PC-3 (cell line): ENCODE data around the gene PLEK2. TPM values are rescaled to one million over a fixed set of nuclear protein-coding genes. Genes with fewer than 3 reads are reported as not detected.
"Not testable (repeated sequence)": the region's sequence is repeated elsewhere in the genome, so short reads cannot be mapped to it uniquely, and the experiment has no call there.

ENCODE experiments used
- ATAC-seq: fragments of 200-7000 bp; cut with Tn5 transposase; 2 replicates; pipeline ENCODE4 v1.9.1; 2020; ENCODE audit warnings: mild to moderate bottlenecking, moderate library complexity
- BruUV-seq: library from RNA; stranded (reverse); fragments of 400-500 nt; replicated peaks from 2 replicates; lab custom pipeline; 2021; lab: Mats Ljungman, UMichigan
- CTCF ChIA-PET: fragments of 300-600 bp; sonication (Branson Sonifier 250); formaldehyde crosslinking; loops from one replicate; lab custom pipeline; 2022; ENCODE audit warnings: antibody characterized with exemption; lab: Charles Lee
- POLR2A ChIA-PET: fragments of 300-600 bp; sonication (Branson Sonifier 250); formaldehyde crosslinking; loops from one replicate; lab custom pipeline; 2022; ENCODE audit warnings: antibody characterized with exemption; ENCODE audit not compliant: unreplicated experiment; lab: Charles Lee
- DNase-seq: peaks from one replicate; pipeline ENCODE4 v3.0.0-alpha.2; 2015
- H2AFZ ChIP-seq: fragments of 300-600 bp; sonication (generic); 2 replicates; pipeline ENCODE4 v1.6.0; 2016; ENCODE audit warnings: antibody characterized with exemption, low read length
- H3F3A ChIP-seq: fragments of 300-600 bp; sonication (generic); one replicate; pipeline ENCODE4 v1.6.0; 2017; ENCODE audit warnings: antibody characterized with exemption, low read length, control low read depth, mild to moderate bottlenecking; ENCODE audit not compliant: unreplicated experiment
- H3K27ac ChIP-seq: fragments of 300-600 bp; sonication (generic); 2 replicates; pipeline ENCODE4 v1.5.1; 2016; ENCODE audit warnings: mild to moderate bottlenecking, low read length
- H3K27me3 ChIP-seq: fragments of 300-600 bp; sonication (generic); 2 replicates; pipeline ENCODE4 v1.6.1; 2016; ENCODE audit warnings: low read length, mixed read lengths
- H3K36me3 ChIP-seq: fragments of 300-600 bp; sonication (generic); 2 replicates; pipeline ENCODE4 v1.6.1; 2016; ENCODE audit warnings: low read depth, mixed run types, low read length, mixed read lengths
- H3K4me1 ChIP-seq: fragments of 300-600 bp; sonication (generic); 2 replicates; pipeline ENCODE4 v1.5.1; 2016; ENCODE audit warnings: low read length; ENCODE audit not compliant: insufficient read depth
- H3K4me2 ChIP-seq: fragments of 300-600 bp; sonication (generic); 2 replicates; pipeline ENCODE4 v1.6.0; 2016; ENCODE audit warnings: low read length
- H3K4me3 ChIP-seq: fragments of 300-600 bp; sonication (generic); 2 replicates; pipeline ENCODE4 v1.5.1; 2016; ENCODE audit warnings: mild to moderate bottlenecking, low read length, mixed read lengths
- H3K79me2 ChIP-seq: fragments of 300-600 bp; sonication (generic); 2 replicates; pipeline ENCODE4 v1.6.1; 2017; ENCODE audit warnings: low read length, mixed read lengths
- H3K9ac ChIP-seq: fragments of 300-600 bp; sonication (generic); 2 replicates; pipeline ENCODE4 v1.6.0; 2016; ENCODE audit warnings: mild to moderate bottlenecking, low read length
- H3K9me2 ChIP-seq: fragments of 300-600 bp; sonication (generic); replicated peaks from 2 replicates; pipeline ENCODE4 v1.6.1; 2016; ENCODE audit warnings: mixed run types, low read length, mixed read lengths
- H3K9me3 ChIP-seq: fragments of 300-600 bp; sonication (generic); 2 replicates; pipeline ENCODE4 v1.6.1; 2016; ENCODE audit warnings: low read length, mixed read lengths
- H4K20me1 ChIP-seq: fragments of 300-600 bp; sonication (generic); 2 replicates; pipeline ENCODE4 v1.6.1; 2016; ENCODE audit warnings: low read length, mixed read lengths
- EZH2 ChIP-seq: fragments of 300-600 bp; sonication (generic); IDR thresholded peaks from one replicate; pipeline ENCODE4 v1.6.1; 2017; ENCODE audit warnings: antibody characterized with exemption, mild to moderate bottlenecking, low read length; ENCODE audit not compliant: unreplicated experiment
- EZH2phosphoT487 ChIP-seq: fragments of 300-600 bp; sonication (generic); IDR thresholded peaks from 2 replicates; pipeline ENCODE4 v1.6.1; 2018; ENCODE audit warnings: mild to moderate bottlenecking, antibody characterized with exemption, low read length, borderline replicate concordance
- intact Hi-C: fragments of 100-400 bp; cut with micrococcal nuclease; formaldehyde crosslinking; loops from 2 replicates; pipeline ENCODE4 v1.9.0; 2023
- total RNA-seq: library from RNA; depleted of rRNA; stranded (reverse); fragments of >200 nt; gene quantifications from 2 replicates; pipeline ENCODE4 v1.2.3, GENCODE V29; 2014
- TF ChIP-seq, protein P1 (sequence below): fragments of 300-600 bp; sonication (generic); conservative IDR thresholded peaks from 2 replicates; pipeline ENCODE4 v1.5.1; 2017; ENCODE audit warnings: antibody characterized with exemption, low read depth, mild to moderate bottlenecking, low read length

The PLEK2 gene
- total RNA-seq, 1 experiment from 2014 or later: 48.0 TPM

DNA sequence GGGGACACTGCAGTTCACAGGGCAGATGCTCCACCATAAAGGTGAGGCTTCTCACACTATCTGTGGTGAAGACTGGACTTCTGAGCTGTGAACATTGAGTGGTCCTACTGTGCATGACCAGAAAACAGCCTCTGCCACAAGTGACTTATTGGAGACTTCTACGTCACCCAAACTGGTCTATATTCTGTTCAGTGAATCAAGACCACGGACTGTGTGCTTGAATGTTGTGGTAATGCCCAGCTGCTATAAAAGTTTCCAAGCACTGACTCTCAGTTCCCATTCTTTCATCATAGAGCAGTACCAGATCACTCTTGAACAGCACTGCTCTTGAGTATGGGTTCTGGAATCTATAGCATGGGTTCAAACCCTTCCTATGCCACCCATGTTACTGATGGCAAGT lies 4.8 kb upstream of the PLEK2 start:
- H3K9me2 ChIP-seq: no peaks in the 10 kb centered on the region
- BruUV-seq: no TSS peak
- ChIA-PET CTCF (no interaction called here), POLR2A (no interaction called here)
- no peak overlapping the region for H3K27ac ChIP-seq
- no peaks in the 10 kb centered on the region for H3K9me3 ChIP-seq
- H3K27me3 ChIP-seq: no peaks in the 10 kb centered on the region
- ATAC-seq (no peak), DNase-seq (no peak)
- H2AFZ ChIP-seq: no peak overlapping the region
- H3K4me1 ChIP-seq: peaks cover 50% of the 10 kb centered on the region
- H3K4me2 ChIP-seq: no peak overlapping the region
- H3K4me3 ChIP-seq: no peak overlapping the region
- H4K20me1 ChIP-seq: no peaks in the 10 kb centered on the region
- H3F3A ChIP-seq: peaks cover 3% of the 10 kb centered on the region
- H3K9ac ChIP-seq: no peak overlapping the region
- no peaks in the 10 kb centered on the region for H3K36me3 ChIP-seq
- TF ChIP-seq, protein P1, sequence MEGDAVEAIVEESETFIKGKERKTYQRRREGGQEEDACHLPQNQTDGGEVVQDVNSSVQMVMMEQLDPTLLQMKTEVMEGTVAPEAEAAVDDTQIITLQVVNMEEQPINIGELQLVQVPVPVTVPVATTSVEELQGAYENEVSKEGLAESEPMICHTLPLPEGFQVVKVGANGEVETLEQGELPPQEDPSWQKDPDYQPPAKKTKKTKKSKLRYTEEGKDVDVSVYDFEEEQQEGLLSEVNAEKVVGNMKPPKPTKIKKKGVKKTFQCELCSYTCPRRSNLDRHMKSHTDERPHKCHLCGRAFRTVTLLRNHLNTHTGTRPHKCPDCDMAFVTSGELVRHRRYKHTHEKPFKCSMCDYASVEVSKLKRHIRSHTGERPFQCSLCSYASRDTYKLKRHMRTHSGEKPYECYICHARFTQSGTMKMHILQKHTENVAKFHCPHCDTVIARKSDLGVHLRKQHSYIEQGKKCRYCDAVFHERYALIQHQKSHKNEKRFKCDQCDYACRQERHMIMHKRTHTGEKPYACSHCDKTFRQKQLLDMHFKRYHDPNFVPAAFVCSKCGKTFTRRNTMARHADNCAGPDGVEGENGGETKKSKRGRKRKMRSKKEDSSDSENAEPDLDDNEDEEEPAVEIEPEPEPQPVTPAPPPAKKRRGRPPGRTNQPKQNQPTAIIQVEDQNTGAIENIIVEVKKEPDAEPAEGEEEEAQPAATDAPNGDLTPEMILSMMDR: no peak
- no peak for TF ChIP-seq EZH2phosphoT487
- TF ChIP-seq EZH2: no peak
- intact Hi-C loops: no loop called here
- H3K79me2 ChIP-seq: peaks cover under 1% of the 10 kb centered on the region; the same call in 1 of the 2 replicates

DNA sequence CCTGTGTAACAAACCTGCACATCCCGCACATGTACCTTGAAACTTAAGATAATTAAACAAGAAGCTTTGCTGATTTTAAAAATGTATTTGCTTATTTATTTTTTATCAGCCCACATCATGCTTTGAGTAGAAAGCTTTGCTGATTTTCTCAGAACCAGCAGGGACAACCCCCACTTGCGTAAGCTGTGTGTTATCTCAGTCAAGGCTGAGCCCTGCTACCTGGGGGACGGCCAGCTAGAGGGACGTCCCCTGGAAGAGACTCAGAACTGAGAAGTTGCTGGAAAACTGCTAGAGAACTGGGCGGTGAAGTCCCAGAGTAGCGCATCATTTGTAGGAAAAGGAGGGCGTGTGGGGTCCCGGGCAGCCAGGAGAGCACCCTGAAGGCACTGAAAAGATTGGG lies 4.1 kb upstream of the PLEK2 start:
- TF ChIP-seq, protein P1: no peak
- TF ChIP-seq EZH2 (no peak), EZH2phosphoT487 (no peak)
- Histone ChIP-seq H3K9ac (no peak overlapping the region), H3K4me3 (no peak overlapping the region), H3K36me3 (no peaks in the 10 kb centered on the region), H3K9me2 (no peaks in the 10 kb centered on the region), H3K27ac (no peak overlapping the region), H3K4me1 (peaks cover 54% of the 10 kb centered on the region), H4K20me1 (no peaks in the 10 kb centered on the region), H3K9me3 (no peaks in the 10 kb centered on the region), H3K27me3 (no peaks in the 10 kb centered on the region), H3K79me2 (peaks cover 7% of the 10 kb centered on the region), H3F3A (peaks cover 3% of the 10 kb centered on the region), H3K4me2 (no peak overlapping the region), H2AFZ (no peak overlapping the region)
- ChIA-PET POLR2A (interaction anchor here (0.7 kb wide), 1 partner anchor 54 kb away, joined by 4 read pairs; no protein-coding TSS in a partner anchor), CTCF (interaction anchor here (0.8 kb wide), 1 partner anchor 12 kb away, joined by 4 read pairs; no protein-coding TSS in a partner anchor)
- intact Hi-C loops: no loop called here
- no peak for ATAC-seq
- no peak for DNase-seq
- no TSS peak for BruUV-seq

DNA sequence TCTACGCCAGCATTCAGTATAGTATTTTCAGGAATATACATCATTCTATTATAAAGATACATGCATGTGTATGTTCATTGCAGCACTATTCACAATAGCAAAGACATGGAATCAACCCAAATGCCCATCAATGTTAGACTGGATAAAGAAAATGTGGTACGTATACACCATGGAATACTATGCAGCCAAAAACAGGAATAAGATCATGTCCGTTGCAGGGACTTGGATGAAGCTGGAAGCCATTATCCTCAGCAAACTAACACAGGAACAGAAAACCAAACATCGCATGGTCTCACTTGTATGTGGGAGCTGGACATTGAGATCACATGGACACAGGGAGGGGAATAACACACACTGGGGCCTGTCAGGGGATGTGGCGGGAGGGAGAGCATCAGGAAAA lies 3.6 kb upstream of the PLEK2 start:
- H3F3A ChIP-seq, BruUV-seq, H3K9ac ChIP-seq, H3K27me3 ChIP-seq, H3K27ac ChIP-seq, H4K20me1 ChIP-seq, H3K9me3 ChIP-seq, ATAC-seq, H3K4me3 ChIP-seq, H3K36me3 ChIP-seq, H2AFZ ChIP-seq, DNase-seq, intact Hi-C loops, H3K9me2 ChIP-seq, H3K4me2 ChIP-seq: not testable (repeated sequence)
- Histone ChIP-seq H3K4me1 (peaks cover 58% of the 10 kb centered on the region), H3K79me2 (peaks cover 12% of the 10 kb centered on the region)
- ChIA-PET CTCF (interaction anchor here (0.6 to 0.8 kb wide), 2 partner anchors 13 to 249 kb away, joined by 3 to 4 read pairs; no protein-coding TSS in a partner anchor), POLR2A (interaction anchor here (0.7 kb wide), 1 partner anchor 54 kb away, joined by 4 read pairs; no protein-coding TSS in a partner anchor)
